Inferior parietal cortex (tissue), 1 donor: ENCODE data around the gene CACNA1I.

Source experiments
- DNase-seq: peaks from one replicate; pipeline ENCODE4 v3.0.0-alpha.2; 2016; ENCODE audit errors: extremely low spot score

Gene CACNA1I

GRCh38 chr22:39568278-39568981 lies 2.1 kb upstream of the CACNA1I start:
- no peak for DNase-seq

- no peak for DNase-seq
These were observed 1.5 kb upstream of the CACNA1I start for GRCh38 chr22:39569066-39569465.

- DNase-seq, result no peak
These were observed 327 bp upstream of the CACNA1I start for GRCh38 chr22:39570226-39570625.

- no peak for DNase-seq
These were observed 985 bp downstream of the CACNA1I start for GRCh38 chr22:39571538-39571937.

- no peak for DNase-seq
These were observed 4.4 kb downstream of the CACNA1I start for GRCh38 chr22:39574779-39575551.

GRCh38 chr22:39575552-39575825 lies 4.9 kb downstream of the CACNA1I start:
- no peak for DNase-seq

- no peak for DNase-seq
These were observed 5.5 kb downstream of the CACNA1I start for GRCh38 chr22:39576027-39576426.

GRCh38 chr22:39577366-39577765 lies 6.8 kb downstream of the CACNA1I start:
- DNase-seq, result no peak

- DNase-seq, result no peak
These were observed 7.3 kb downstream of the CACNA1I start for GRCh38 chr22:39577900-39578299.

- no peak for DNase-seq
These were observed 9.5 kb downstream of the CACNA1I start for GRCh38 chr22:39580006-39580441.

GRCh38 chr22:39580795-39581194 lies 10.2 kb downstream of the CACNA1I start:
- DNase-seq, result no peak

- DNase-seq, result no peak
These were observed 10.8 kb downstream of the CACNA1I start for GRCh38 chr22:39581303-39581702.

GRCh38 chr22:39583066-39583667 lies 12.6 kb downstream of the CACNA1I start:
- DNase-seq, result no peak

GRCh38 chr22:39589875-39590274 lies 19.3 kb downstream of the CACNA1I start:
- no peak for DNase-seq

- DNase-seq, result no peak
These were observed 21.8 kb downstream of the CACNA1I start for GRCh38 chr22:39592081-39593065.

- no peak for DNase-seq
These were observed 22.7 kb downstream of the CACNA1I start for GRCh38 chr22:39593066-39593930.

- DNase-seq, result no peak
These were observed 23.4 kb downstream of the CACNA1I start for GRCh38 chr22:39593931-39594285.

GRCh38 chr22:39594411-39594810 lies 23.9 kb downstream of the CACNA1I start:
- no peak for DNase-seq

- DNase-seq, result no peak
These were observed 25.1 kb downstream of the CACNA1I start for GRCh38 chr22:39595622-39596172.

GRCh38 chr22:39596601-39597000 lies 26.0 kb downstream of the CACNA1I start:
- no peak for DNase-seq
